Loucy (cell line): ENCODE results near the gene SERPINE3.

Experiments used
- CTCF ChIP-seq: fragments of 200-600 bp; sonication (generic); conservative IDR thresholded peaks from 2 replicates; pipeline ENCODE4 v1.5.1; 2014; ENCODE audit warnings: mild to moderate bottlenecking, antibody characterized with exemption, low read length
- EZH2phosphoT487 ChIP-seq: fragments of 200-600 bp; IDR thresholded peaks from 2 replicates; pipeline ENCODE4 v1.6.1; 2018; ENCODE audit warnings: antibody characterized with exemption, mild to moderate bottlenecking, moderate library complexity, borderline replicate concordance

GRCh38 chr13:51329606-51330005, 9.9 kb upstream of the SERPINE3 start:
- TF ChIP-seq CTCF: no peak
- TF ChIP-seq EZH2phosphoT487: no peak
